Neural progenitor cell (in vitro differentiated cells): Measurements from ENCODE around the gene CD14.

Experiments used
- CTCF ChIP-seq: fragments of 200-600 bp; sonication (generic); IDR thresholded peaks from 2 replicates; pipeline ENCODE4 v1.5.1; 2017; ENCODE audit warnings: antibody characterized with exemption, mild to moderate bottlenecking
- EZH2 ChIP-seq: fragments of 200-600 bp; sonication (generic); IDR thresholded peaks from 2 replicates; pipeline ENCODE4 v1.6.1; 2017; ENCODE audit warnings: antibody characterized with exemption, mild to moderate bottlenecking, moderate library complexity

DNA sequence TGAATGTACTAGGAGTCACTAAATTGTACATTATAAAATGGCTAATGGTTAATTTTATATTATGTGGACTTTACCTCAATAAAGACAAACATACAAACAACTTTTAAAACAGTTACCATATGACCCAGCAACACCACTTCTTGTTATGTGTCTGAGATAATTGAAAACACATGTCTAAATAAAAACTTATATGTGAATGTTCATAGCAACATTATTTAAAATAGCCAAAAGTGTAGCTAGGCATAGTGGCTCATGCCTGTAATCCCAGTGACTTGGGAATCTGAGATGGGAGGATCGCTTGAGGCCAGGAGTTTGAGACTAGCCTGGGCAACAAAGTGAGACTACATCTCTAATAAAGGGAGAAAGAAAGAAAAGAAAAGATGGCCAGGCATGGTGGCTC, 45.5 kb downstream of the CD14 start:
- TF ChIP-seq EZH2 = no peak
- TF ChIP-seq CTCF = no peak
